ENCODE data around the gene SLC22A14. TPM values are rescaled to one million over a fixed set of nuclear protein-coding genes. Genes with fewer than 3 reads are reported as not detected.
"Not testable (repeated sequence)": the region's sequence is repeated elsewhere in the genome, so short reads cannot be mapped to it uniquely, and the experiment has no call there.

SLC22A14 gene
- total and polyA plus RNA-seq, 2 donors (not counting 1 experiment from before 2014, with no cell fraction given) = not detected

GRCh38 chr3:38284756-38285150, 2.7 kb downstream of the SLC22A14 start:
- H3K9me3 ChIP-seq (ENCODE audit: control extremely low read depth in 1 of 3, control insufficient read depth in 2 of 3, insufficient read depth in 1 of 3, low read length in 2 of 3) = no peaks in the 10 kb centered on the region
- intact Hi-C loops (cut with micrococcal nuclease) = no loop called here
- no peaks in the 10 kb centered on the region for H3K79me2 ChIP-seq (ENCODE audit: control insufficient read depth, insufficient read depth, low read length)
- no peak for TF ChIP-seq CTCF (IDR thresholded peaks at IDR 0.05)
- no peak for TF ChIP-seq EZH2 (IDR thresholded peaks at IDR 0.05; ENCODE audit: borderline replicate concordance, insufficient read depth, low read depth, low read length, poor library complexity, severe bottlenecking)
- ChIA-PET CTCF (no interaction called here), POLR2A (no interaction called here)
- Mint-ChIP-seq H3K27ac (no peak overlapping the region), H3K4me1 (no peaks in the 10 kb centered on the region), H3K27me3 (peaks cover 3% of the 10 kb centered on the region), H3K4me3 (no peak overlapping the region), H3K9me3 (ENCODE audit: insufficient read depth) (no peaks in the 10 kb centered on the region)
- no peaks in the 10 kb centered on the region for H4K20me1 ChIP-seq (ENCODE audit: control insufficient read depth, insufficient read depth, low read length, poor library complexity, severe bottlenecking)
- no peak overlapping the region for H3K4me2 ChIP-seq (replicated peaks; ENCODE audit: low read depth, low read length, poor library complexity, severe bottlenecking)
- DNase-seq (no peak), ATAC-seq (ENCODE audit: low read depth) (no peak)
- H3K27ac ChIP-seq (ENCODE audit: low read length in 2 of 2) = no peak overlapping the region
- no peak overlapping the region for H3K4me3 ChIP-seq (ENCODE audit: control extremely low read depth in 1 of 5, extremely low read depth in 1 of 5, insufficient read depth in 1 of 5, low read depth in 2 of 5, low read length in 4 of 5)
- no peaks in the 10 kb centered on the region for H3K27me3 ChIP-seq (replicated peaks in 1 of 4; ENCODE audit: control extremely low read depth in 1 of 4, control insufficient read depth in 3 of 4, insufficient read depth in 4 of 4, low read length in 3 of 4)
- H3K36me3 ChIP-seq (replicated peaks in 1 of 2; ENCODE audit: control extremely low read depth in 1 of 2, control insufficient read depth in 1 of 2, extremely low read depth in 1 of 2, insufficient read depth in 2 of 2, low read length in 1 of 2) = no peaks in the 10 kb centered on the region
- H3K4me1 ChIP-seq (ENCODE audit: control insufficient read depth in 2 of 2, insufficient read depth in 2 of 2, low read length in 2 of 2) = no peaks in the 10 kb centered on the region
- WGBS (ENCODE audit: insufficient coverage) = 100% methylated on average over 1 of the region's 6 CpGs
- H3K9ac ChIP-seq (ENCODE audit: low read length) = no peak overlapping the region
- H2AFZ ChIP-seq (ENCODE audit: insufficient read depth, low read depth, low read length, poor library complexity, severe bottlenecking) = no peak overlapping the region

GRCh38 chr3:38289286-38290217, 7.5 kb downstream of the SLC22A14 start:
- H3K9me3 Mint-ChIP-seq (ENCODE audit: insufficient read depth); H3K36me3 ChIP-seq (replicated peaks in 1 of 2; ENCODE audit: control extremely low read depth in 1 of 2, control insufficient read depth in 1 of 2, extremely low read depth in 1 of 2, insufficient read depth in 2 of 2, low read length in 1 of 2); DNase-seq; CTCF ChIA-PET; intact Hi-C loops (cut with micrococcal nuclease); H3K4me2 ChIP-seq (replicated peaks; ENCODE audit: low read depth, low read length, poor library complexity, severe bottlenecking); H3K4me3 Mint-ChIP-seq; H3K4me1 ChIP-seq (ENCODE audit: control insufficient read depth in 2 of 2, insufficient read depth in 2 of 2, low read length in 2 of 2); H3K27ac ChIP-seq (ENCODE audit: low read length in 2 of 2); ATAC-seq (ENCODE audit: low read depth); H2AFZ ChIP-seq (ENCODE audit: insufficient read depth, low read depth, low read length, poor library complexity, severe bottlenecking); POLR2A ChIA-PET; H3K4me1 Mint-ChIP-seq; H3K9ac ChIP-seq (ENCODE audit: low read length); H3K27ac Mint-ChIP-seq; H4K20me1 ChIP-seq (ENCODE audit: control insufficient read depth, insufficient read depth, low read length, poor library complexity, severe bottlenecking); H3K79me2 ChIP-seq (ENCODE audit: control insufficient read depth, insufficient read depth, low read length); H3K4me3 ChIP-seq (ENCODE audit: control extremely low read depth in 1 of 5, extremely low read depth in 1 of 5, insufficient read depth in 1 of 5, low read depth in 2 of 5, low read length in 4 of 5); H3K27me3 ChIP-seq (replicated peaks in 1 of 4; ENCODE audit: control extremely low read depth in 1 of 4, control insufficient read depth in 3 of 4, insufficient read depth in 4 of 4, low read length in 3 of 4); H3K9me3 ChIP-seq (ENCODE audit: control extremely low read depth in 1 of 3, control insufficient read depth in 2 of 3, insufficient read depth in 1 of 3, low read length in 2 of 3): not testable (repeated sequence)
- H3K27me3 Mint-ChIP-seq = peaks cover 14% of the 10 kb centered on the region
- 94% methylated on average over 15 of the region's 16 CpGs for WGBS (ENCODE audit: insufficient coverage)

GRCh38 chr3:38297053-38297452, 15.0 kb downstream of the SLC22A14 start:
- H3K27ac ChIP-seq (ENCODE audit: low read length in 2 of 2); H3K9ac ChIP-seq (ENCODE audit: low read length); ATAC-seq (ENCODE audit: low read depth); POLR2A ChIA-PET; H3K9me3 ChIP-seq (ENCODE audit: control extremely low read depth in 1 of 3, control insufficient read depth in 2 of 3, insufficient read depth in 1 of 3, low read length in 2 of 3); DNase-seq; H3K4me1 Mint-ChIP-seq; H3K36me3 ChIP-seq (replicated peaks in 1 of 2; ENCODE audit: control extremely low read depth in 1 of 2, control insufficient read depth in 1 of 2, extremely low read depth in 1 of 2, insufficient read depth in 2 of 2, low read length in 1 of 2); H3K79me2 ChIP-seq (ENCODE audit: control insufficient read depth, insufficient read depth, low read length); intact Hi-C loops (cut with micrococcal nuclease); H3K4me2 ChIP-seq (replicated peaks; ENCODE audit: low read depth, low read length, poor library complexity, severe bottlenecking); H3K9me3 Mint-ChIP-seq (ENCODE audit: insufficient read depth); H3K4me3 Mint-ChIP-seq; H3K27ac Mint-ChIP-seq; H4K20me1 ChIP-seq (ENCODE audit: control insufficient read depth, insufficient read depth, low read length, poor library complexity, severe bottlenecking); H3K27me3 ChIP-seq (replicated peaks in 1 of 4; ENCODE audit: control extremely low read depth in 1 of 4, control insufficient read depth in 3 of 4, insufficient read depth in 4 of 4, low read length in 3 of 4); H2AFZ ChIP-seq (ENCODE audit: insufficient read depth, low read depth, low read length, poor library complexity, severe bottlenecking); H3K4me3 ChIP-seq (ENCODE audit: control extremely low read depth in 1 of 5, extremely low read depth in 1 of 5, insufficient read depth in 1 of 5, low read depth in 2 of 5, low read length in 4 of 5); H3K4me1 ChIP-seq (ENCODE audit: control insufficient read depth in 2 of 2, insufficient read depth in 2 of 2, low read length in 2 of 2): not testable (repeated sequence)
- CTCF ChIA-PET = interaction anchor here (1.1 to 4.1 kb wide), 4 partner anchors 132 to 323 kb away, joined by 3 to 55 read pairs (median 12); partner anchors contain the start of gene OXSR1
- no CpG with 5 or more reads among the region's 4 CpGs for WGBS (ENCODE audit: insufficient coverage)
- peaks cover 16% of the 10 kb centered on the region for H3K27me3 Mint-ChIP-seq
